Spleen (tissue), 11 donors: ENCODE measurements around the gene OBSCN. TPM values are rescaled to one million over a fixed set of nuclear protein-coding genes. Genes with fewer than 3 reads are reported as not detected.

Source experiments
- DNase-seq: peaks from one replicate; pipeline ENCODE4 v3.0.0-alpha.2; 2020
- H3K27ac ChIP-seq, 8 donors: fragments of 200-600 bp; sonication (generic) in 7 of 8; 1 replicate in 4 of 8; 2 replicates in 4 of 8; pipeline versions ENCODE4 v1.5.0 to v1.8.0; 2016 to 2021; ENCODE audit warnings: inconsistent platforms in 4 of 8, mild to moderate bottlenecking in 4 of 8, moderate library complexity in 1 of 8
- H3K27me3 ChIP-seq, 7 donors: fragments of 200-600 bp; sonication (generic) in 6 of 7; replicated peaks in 1 of 7; 1 replicate in 4 of 7; 2 replicates in 3 of 7; pipeline versions ENCODE4 v1.5.0 to v1.8.0; 2016 to 2021; ENCODE audit warnings: inconsistent platforms in 3 of 7, mild to moderate bottlenecking in 1 of 7
- H3K36me3 ChIP-seq, 6 donors: fragments of 200-600 bp; sonication (generic) in 5 of 6; 1 replicate in 4 of 6; 2 replicates in 2 of 6; pipeline versions ENCODE4 v1.5.0 to v1.8.0; 2016 to 2021; ENCODE audit warnings: inconsistent platforms in 2 of 6
- H3K4me1 ChIP-seq, 6 donors: fragments of 200-600 bp; sonication (generic) in 5 of 6; 1 replicate in 3 of 6; 2 replicates in 3 of 6; pipeline versions ENCODE4 v1.5.0 to v1.8.0; 2016 to 2021; ENCODE audit warnings: inconsistent platforms in 3 of 6
- H3K4me3 ChIP-seq, 8 donors: fragments of 200-600 bp; sonication (generic) in 7 of 8; 1 replicate in 4 of 8; 2 replicates in 4 of 8; pipeline versions ENCODE4 v1.5.0 to v1.8.0; 2016 to 2021; ENCODE audit warnings: inconsistent platforms in 4 of 8, mild to moderate bottlenecking in 4 of 8, moderate library complexity in 2 of 8
- H3K9me3 ChIP-seq, 8 donors: fragments of 200-600 bp; sonication (generic) in 7 of 8; 1 replicate in 4 of 8; 2 replicates in 4 of 8; pipeline versions ENCODE4 v1.5.0 to v1.8.0; 2016 to 2021; ENCODE audit warnings: inconsistent platforms in 4 of 8
- POLR2A ChIP-seq, 3 donors: fragments of 450-650 bp; IDR thresholded peaks; one replicate each; pipeline ENCODE4 v1.5.1; 2017; ENCODE audit warnings: antibody characterized with exemption in 3 of 3, mild to moderate bottlenecking in 1 of 3
- POLR2AphosphoS5 ChIP-seq, 3 donors: sonication (generic); formaldehyde crosslinking; IDR thresholded peaks; one replicate each; pipeline ENCODE4 v1.5.1; 2017; ENCODE audit warnings: antibody characterized with exemption in 3 of 3
- WGBS, 5 donors: extraction: QIAGEN DNeasy Blood & Tissue Kit in 3 of 5; methylation state at CpG; one replicate each; pipeline versions ENCODE4 v1.1.5 to v1.1.7; 2013 to 2018; 5-methylcytosine and 5-hydroxymethylcytosine counted together
- intact Hi-C: fragments of 100-400 bp; cut with DNase I; formaldehyde crosslinking; loops from one replicate; pipeline ENCODE4 v1.15.0; 2023; ENCODE audit warnings: low total_unique reads
- polyA plus RNA-seq, 3 donors: library from polyadenylated mRNA; stranded (reverse); fragments of 200-250 nt; gene quantifications; one replicate each; pipeline ENCODE4 v1.2.1, GENCODE V29; 2013
- total RNA-seq, 7 donors: library from RNA; depleted of rRNA in 3 of 7; stranded (reverse); fragments of >200 nt in 3 of 7; fragmentation: NEBNext Ultra II Directional in 4 of 7; extraction: Animal tissue kit (Norgen Biotek cat#: 25700) in 4 of 7; gene quantifications; one replicate each; pipeline versions ENCODE4 v1.1.0 to v1.2.1, GENCODE V29; 2016 to 2021
- TF ChIP-seq, protein P1 (sequence below), 11 experiments: fragments of 200-600 bp in 7 of 11; fragments of 450-650 bp in 4 of 11; sonication (generic) in 4 of 11; IDR thresholded peaks in 8 of 11; conservative IDR thresholded peaks in 3 of 11; 1 replicate in 7 of 11; 2 replicates in 4 of 11; pipeline versions ENCODE4 v1.4.0 to v1.8.0; 2016 to 2021; ENCODE audit warnings: antibody characterized with exemption in 11 of 11, inconsistent platforms in 4 of 11, mild to moderate bottlenecking in 1 of 11
- donor health status: healthy with polysubstance abuse.
- donor health status: DM: no; HTN: no; CAD: no; lungs with moderate emphysema.
- donor health status: DM: no; HTN: no; CAD: no.
- donor health status: Bipolar disorder and iron deficiency.
- donor health status: healthy.
- donor health status: DM: no; HTN: no; CAD: no.
- donor health status: DM: yes; HTN: yes; CAD: no.

OBSCN gene
- total and polyA plus RNA-seq, 10 donors = 12.6 to 71.7 (median 41.9) TPM

DNA sequence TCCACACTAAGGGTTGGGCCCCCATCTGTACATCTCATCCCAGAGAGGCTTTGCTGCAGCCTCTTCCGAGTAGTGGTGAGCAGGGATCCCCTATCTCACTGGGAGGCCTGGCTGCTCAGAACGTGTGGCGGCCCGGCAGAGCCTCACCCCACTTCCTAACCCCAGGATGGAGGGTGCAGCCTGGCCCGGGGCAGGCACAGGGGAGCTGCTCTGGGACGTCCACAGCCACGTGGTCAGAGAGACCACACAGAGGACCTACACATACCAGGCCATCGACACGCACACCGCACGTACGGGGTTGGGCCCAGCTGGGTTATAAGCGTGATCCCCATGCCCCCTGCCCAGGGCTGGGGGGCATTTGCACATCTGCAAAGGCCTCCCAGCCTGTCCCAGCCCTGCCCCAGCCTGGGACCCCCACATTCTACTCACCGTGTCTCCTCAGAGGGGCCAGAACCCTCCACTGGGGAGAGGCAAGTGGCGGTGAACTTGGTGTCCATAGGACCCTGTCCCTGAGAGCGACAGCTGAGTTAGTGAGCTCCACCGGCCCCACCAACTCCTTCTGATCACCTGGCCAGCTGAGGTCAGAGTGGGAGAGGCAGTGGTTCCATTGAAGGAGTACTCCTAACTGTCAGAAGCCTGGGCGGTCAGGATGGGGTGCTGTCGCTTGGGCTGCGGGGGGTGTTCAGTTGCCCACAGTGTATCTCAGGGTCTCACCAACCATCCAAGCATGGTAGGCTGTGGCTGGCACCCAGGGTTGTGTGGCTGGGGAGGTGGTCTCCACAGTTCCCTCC lies 157.6 kb downstream of the OBSCN start:
- Histone ChIP-seq H3K27ac (no peak overlapping the region), H3K4me1 (peaks cover 3 to 40% (median 17%) of the 10 kb centered on the region in 6 donors), H3K27me3 (no peaks in the 10 kb centered on the region), H3K36me3 (no peaks in the 10 kb centered on the region), H3K4me3 (no peak overlapping the region), H3K9me3 (no peaks in the 10 kb centered on the region)
- 79 to 92% (median 89%) methylated on average over 13 to 20 of the region's 20 CpGs for WGBS, 5 donors
- intact Hi-C loops = no loop called here
- TF ChIP-seq POLR2AphosphoS5 (IDR thresholded peaks at IDR 0.05) = no peak
- DNase-seq = no peak

DNA sequence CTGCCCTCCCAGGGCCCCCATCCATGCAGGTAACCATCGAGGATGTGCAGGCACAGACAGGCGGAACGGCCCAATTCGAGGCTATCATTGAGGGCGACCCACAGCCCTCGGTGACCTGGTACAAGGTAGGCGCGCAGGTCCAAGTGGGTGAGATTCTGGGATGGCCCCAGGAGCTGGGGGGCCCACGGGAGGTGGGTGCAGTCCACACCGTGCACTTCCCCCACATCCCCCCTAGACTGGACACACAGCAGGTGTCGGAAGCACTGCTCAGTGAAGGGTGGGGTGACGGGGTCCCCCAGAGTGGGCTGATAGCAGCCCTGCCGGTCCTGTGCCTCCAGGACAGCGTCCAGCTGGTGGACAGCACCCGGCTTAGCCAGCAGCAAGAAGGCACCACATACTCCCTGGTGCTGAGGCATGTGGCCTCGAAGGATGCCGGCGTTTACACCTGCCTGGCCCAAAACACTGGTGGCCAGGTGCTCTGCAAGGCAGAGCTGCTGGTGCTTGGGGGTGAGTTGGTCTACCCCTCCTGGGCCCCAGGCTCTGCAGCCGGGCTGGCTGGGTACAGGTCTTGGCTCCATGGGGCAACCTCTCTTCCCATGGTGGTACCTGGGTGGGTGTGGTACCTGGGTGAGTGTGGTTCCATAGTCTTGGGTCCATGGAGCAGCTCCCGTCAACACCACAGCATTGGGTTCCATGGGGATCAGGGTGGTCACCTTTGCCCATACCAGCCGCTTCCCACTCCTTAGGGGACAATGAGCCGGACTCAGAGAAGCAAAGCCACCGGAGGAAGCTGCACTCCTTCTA lies 158.4 kb downstream of the OBSCN start:
- 91 to 95% (median 92%) methylated on average over 12 to 23 of the region's 23 CpGs for WGBS, 5 donors
- Histone ChIP-seq H3K27me3 (no peaks in the 10 kb centered on the region), H3K36me3 (no peaks in the 10 kb centered on the region), H3K9me3 (no peaks in the 10 kb centered on the region), H3K4me1 (peaks cover 3 to 35% (median 15%) of the 10 kb centered on the region in 6 donors), H3K27ac (no peak overlapping the region), H3K4me3 (no peak overlapping the region)
- intact Hi-C loops = no loop called here
- DNase-seq = no peak
- peak in 1 of 3 donors; percentile 8 for TF ChIP-seq POLR2AphosphoS5 (IDR thresholded peaks at IDR 0.05)
- TF ChIP-seq POLR2A (IDR thresholded peaks at IDR 0.05) = no peak

DNA sequence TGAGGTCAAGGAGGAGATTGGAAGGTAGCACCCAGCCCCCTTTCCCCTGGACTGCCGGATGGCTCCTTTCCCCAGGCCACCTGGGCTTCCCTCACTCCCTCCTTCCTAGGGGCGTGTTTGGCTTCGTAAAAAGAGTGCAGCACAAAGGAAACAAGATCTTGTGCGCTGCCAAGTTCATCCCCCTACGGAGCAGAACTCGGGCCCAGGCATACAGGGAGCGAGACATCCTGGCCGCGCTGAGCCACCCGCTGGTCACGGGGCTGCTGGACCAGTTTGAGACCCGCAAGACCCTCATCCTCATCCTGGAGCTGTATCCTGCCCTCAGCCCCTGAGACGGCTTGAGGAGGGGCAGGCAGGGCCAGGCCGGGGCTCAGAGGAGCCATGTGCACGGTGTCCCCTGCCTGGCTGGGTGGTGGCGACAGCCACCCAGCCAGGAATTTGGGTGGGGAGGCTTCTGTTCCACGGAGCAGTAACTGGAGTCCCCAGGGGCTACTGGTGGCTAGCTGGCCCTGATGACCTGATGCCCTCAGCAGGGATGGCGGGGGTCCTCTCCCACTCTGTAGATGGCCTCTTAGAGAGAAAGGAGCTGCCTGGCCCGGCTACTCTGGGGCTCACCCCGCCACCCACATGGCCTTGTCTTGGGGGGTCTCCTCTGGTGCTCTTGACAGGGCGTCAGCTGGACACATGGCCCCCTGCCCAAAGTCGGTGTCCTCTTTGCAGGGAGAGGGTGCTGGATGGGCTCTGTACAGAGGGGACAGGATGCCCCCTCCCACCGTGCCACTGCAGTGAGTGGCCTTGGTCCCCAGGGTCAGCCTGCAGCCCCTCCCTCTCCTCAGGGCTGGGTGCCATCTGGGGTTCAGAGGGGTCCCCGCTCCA lies 159.3 kb downstream of the OBSCN start:
- DNase-seq = peak; percentile 66
- intact Hi-C loops = no loop called here
- H3K4me1 ChIP-seq = peaks cover 3 to 29% (median 14%) of the 10 kb centered on the region in 6 donors

DNA sequence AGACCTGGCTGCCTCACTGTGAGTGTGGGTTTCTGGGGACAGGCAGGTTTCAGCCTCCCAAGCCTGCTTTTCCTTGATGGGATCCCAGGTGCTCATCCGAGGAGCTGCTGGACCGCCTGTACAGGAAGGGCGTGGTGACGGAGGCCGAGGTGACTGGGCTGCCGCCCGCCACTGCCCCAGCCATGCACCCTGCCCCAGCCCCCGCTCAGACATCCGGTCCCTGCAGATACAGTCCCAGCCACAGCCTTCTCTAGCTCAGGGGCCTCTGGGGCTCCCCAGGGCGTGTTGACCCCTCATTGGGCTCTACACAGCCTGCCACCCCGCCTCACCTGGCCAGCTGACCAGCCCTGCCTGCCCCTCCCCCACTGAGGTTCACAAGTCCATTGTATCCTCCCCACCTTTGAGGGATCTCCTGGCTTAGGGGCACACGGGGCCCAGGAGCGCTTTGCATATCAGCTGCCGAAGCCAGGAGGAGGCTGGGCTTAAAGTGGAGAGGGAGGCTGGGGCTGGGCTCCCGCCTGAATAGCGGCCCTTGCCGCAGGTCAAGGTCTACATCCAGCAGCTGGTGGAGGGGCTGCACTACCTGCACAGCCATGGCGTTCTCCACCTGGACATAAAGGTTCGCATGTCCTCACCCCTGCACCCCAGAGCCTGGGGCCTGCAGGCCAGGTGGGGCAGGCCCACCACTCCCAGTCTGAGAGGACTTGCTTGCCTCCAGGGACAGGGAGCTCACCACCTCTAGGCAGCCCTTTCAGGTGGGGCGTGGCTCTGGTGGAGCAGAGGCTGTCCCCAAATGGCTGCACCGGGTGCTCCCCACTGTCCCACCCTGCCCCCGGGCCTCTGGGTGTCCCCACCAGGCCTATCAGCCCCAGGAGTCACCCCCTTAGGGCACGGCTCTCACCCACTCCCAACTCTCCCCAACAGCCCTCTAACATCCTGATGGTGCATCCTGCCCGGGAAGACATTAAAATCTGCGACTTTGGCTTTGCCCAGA lies 160.3 kb downstream of the OBSCN start:
- Histone ChIP-seq H3K27ac (no peak overlapping the region), H3K9me3 (no peaks in the 10 kb centered on the region), H3K36me3 (no peaks in the 10 kb centered on the region), H3K27me3 (no peaks in the 10 kb centered on the region), H3K4me1 (peaks cover 3 to 39% (median 18%) of the 10 kb centered on the region in 6 donors), H3K4me3 (no peak overlapping the region)
- peak in 2 of 3 donors; percentile 46 to 70 for TF ChIP-seq POLR2AphosphoS5 (IDR thresholded peaks at IDR 0.05)
- TF ChIP-seq, protein P1, sequence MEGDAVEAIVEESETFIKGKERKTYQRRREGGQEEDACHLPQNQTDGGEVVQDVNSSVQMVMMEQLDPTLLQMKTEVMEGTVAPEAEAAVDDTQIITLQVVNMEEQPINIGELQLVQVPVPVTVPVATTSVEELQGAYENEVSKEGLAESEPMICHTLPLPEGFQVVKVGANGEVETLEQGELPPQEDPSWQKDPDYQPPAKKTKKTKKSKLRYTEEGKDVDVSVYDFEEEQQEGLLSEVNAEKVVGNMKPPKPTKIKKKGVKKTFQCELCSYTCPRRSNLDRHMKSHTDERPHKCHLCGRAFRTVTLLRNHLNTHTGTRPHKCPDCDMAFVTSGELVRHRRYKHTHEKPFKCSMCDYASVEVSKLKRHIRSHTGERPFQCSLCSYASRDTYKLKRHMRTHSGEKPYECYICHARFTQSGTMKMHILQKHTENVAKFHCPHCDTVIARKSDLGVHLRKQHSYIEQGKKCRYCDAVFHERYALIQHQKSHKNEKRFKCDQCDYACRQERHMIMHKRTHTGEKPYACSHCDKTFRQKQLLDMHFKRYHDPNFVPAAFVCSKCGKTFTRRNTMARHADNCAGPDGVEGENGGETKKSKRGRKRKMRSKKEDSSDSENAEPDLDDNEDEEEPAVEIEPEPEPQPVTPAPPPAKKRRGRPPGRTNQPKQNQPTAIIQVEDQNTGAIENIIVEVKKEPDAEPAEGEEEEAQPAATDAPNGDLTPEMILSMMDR (IDR thresholded peaks at IDR 0.05 in 8 of 11, conservative IDR thresholded peaks at IDR 0.05 in 3 of 11) = no peak
- WGBS, 5 donors = 67 to 76% (median 68%) methylated on average over 12 to 25 of the region's 25 CpGs
- DNase-seq = peak; percentile 76
- intact Hi-C loops = no loop called here

More for the DNA sequence above, 159.3 kb downstream of the OBSCN start:
- Histone ChIP-seq H3K4me3 (no peak overlapping the region), H3K27ac (no peak overlapping the region), H3K27me3 (no peaks in the 10 kb centered on the region), H3K9me3 (no peaks in the 10 kb centered on the region), H3K36me3 (no peaks in the 10 kb centered on the region)
- TF ChIP-seq POLR2A (IDR thresholded peaks at IDR 0.05) (no peak), POLR2AphosphoS5 (IDR thresholded peaks at IDR 0.05) (no peak)
- TF ChIP-seq, protein P1 (IDR thresholded peaks at IDR 0.05 in 8 of 11, conservative IDR thresholded peaks at IDR 0.05 in 3 of 11) = no peak
- WGBS, 5 donors = 75 to 87% (median 83%) methylated on average over 9 to 24 of the region's 24 CpGs
